Nephron (organoid): Measurements from ENCODE around the gene TRPC4.
A peak's percentile ranks its signal among the peaks of the same experiment; 100 is the strongest.

Experiments
- H3K27ac Mint-ChIP-seq, 3 experiments: 2 replicates each; pipeline ENCODE4 v1.8.0; 2020; ENCODE audit warnings: mixed read lengths in 3 of 3, mild to moderate bottlenecking in 2 of 3, moderate library complexity in 1 of 3
- H3K27me3 Mint-ChIP-seq: 2 replicates; pipeline ENCODE4 v1.8.0; 2021; ENCODE audit warnings: low read depth, mild to moderate bottlenecking, moderate library complexity, mixed read lengths
- H3K36me3 Mint-ChIP-seq: 2 replicates; pipeline ENCODE4 v1.8.0; 2020; ENCODE audit warnings: low read depth, mixed read lengths
- H3K4me1 Mint-ChIP-seq: 2 replicates; pipeline ENCODE4 v1.8.0; 2020; ENCODE audit warnings: mixed read lengths
- H3K4me3 Mint-ChIP-seq, 3 experiments: 2 replicates each; pipeline ENCODE4 v1.8.0; 2020; ENCODE audit warnings: mild to moderate bottlenecking in 3 of 3, mixed read lengths in 3 of 3, moderate library complexity in 2 of 3
- H3K9me3 Mint-ChIP-seq: 2 replicates; pipeline ENCODE4 v1.8.0; 2020; ENCODE audit warnings: mixed read lengths
- CTCF ChIP-seq, 3 experiments: fragments of 200-600 bp; sonication (generic); IDR thresholded peaks; one replicate each; pipeline ENCODE4 v1.5.0; 2021; ENCODE audit warnings: antibody characterized with exemption in 3 of 3; ENCODE audit not compliant: unreplicated experiment in 3 of 3

TRPC4 gene

GRCh38 chr13:37769078-37769477, 100.5 kb downstream of the TRPC4 start:
- no peaks in the 10 kb centered on the region for H3K36me3 Mint-ChIP-seq
- no peaks in the 10 kb centered on the region for H3K27me3 Mint-ChIP-seq
- no peak overlapping the region for H3K4me3 Mint-ChIP-seq
- no peaks in the 10 kb centered on the region for H3K9me3 Mint-ChIP-seq
- TF ChIP-seq CTCF (IDR thresholded peaks at IDR 0.05; ENCODE audit: unreplicated experiment in 3 of 3): peak in 2 of 3 experiments; percentile 39 to 50
- H3K4me1 Mint-ChIP-seq: peaks cover 5% of the 10 kb centered on the region
- H3K27ac Mint-ChIP-seq: no peak overlapping the region

GRCh38 chr13:37766502-37766901, 103.1 kb downstream of the TRPC4 start:
- Mint-ChIP-seq H3K9me3 (no peaks in the 10 kb centered on the region), H3K27ac (no peak overlapping the region), H3K27me3 (no peaks in the 10 kb centered on the region), H3K4me3 (no peak overlapping the region), H3K4me1 (no peaks in the 10 kb centered on the region), H3K36me3 (no peaks in the 10 kb centered on the region)
- no peak for TF ChIP-seq CTCF (IDR thresholded peaks at IDR 0.05; ENCODE audit: unreplicated experiment in 3 of 3)

- Mint-ChIP-seq H3K4me1 (no peaks in the 10 kb centered on the region), H3K4me3 (no peak overlapping the region), H3K36me3 (no peaks in the 10 kb centered on the region), H3K27ac (no peak overlapping the region), H3K9me3 (no peaks in the 10 kb centered on the region), H3K27me3 (no peaks in the 10 kb centered on the region)
- TF ChIP-seq CTCF (IDR thresholded peaks at IDR 0.05; ENCODE audit: unreplicated experiment in 3 of 3): no peak
Observed at GRCh38 chr13:37755349-37755748, 114.2 kb downstream of the TRPC4 start.

GRCh38 chr13:37753776-37754175, 115.8 kb downstream of the TRPC4 start:
- Mint-ChIP-seq H3K4me3 (no peak overlapping the region), H3K4me1 (no peaks in the 10 kb centered on the region), H3K27me3 (no peaks in the 10 kb centered on the region), H3K27ac (peak overlapping the region in 1 of 3 experiments; percentile 3), H3K36me3 (no peaks in the 10 kb centered on the region), H3K9me3 (no peaks in the 10 kb centered on the region)
- no peak for TF ChIP-seq CTCF (IDR thresholded peaks at IDR 0.05; ENCODE audit: unreplicated experiment in 3 of 3)

GRCh38 chr13:37752146-37752545, 117.4 kb downstream of the TRPC4 start:
- no peak overlapping the region for H3K4me3 Mint-ChIP-seq
- no peak for TF ChIP-seq CTCF (IDR thresholded peaks at IDR 0.05; ENCODE audit: unreplicated experiment in 3 of 3)
- no peaks in the 10 kb centered on the region for H3K27me3 Mint-ChIP-seq

GRCh38 chr13:37751025-37751424, 118.5 kb downstream of the TRPC4 start:
- Mint-ChIP-seq H3K36me3 (no peaks in the 10 kb centered on the region), H3K4me1 (no peaks in the 10 kb centered on the region), H3K27ac (no peak overlapping the region), H3K27me3 (no peaks in the 10 kb centered on the region), H3K9me3 (no peaks in the 10 kb centered on the region), H3K4me3 (no peak overlapping the region)
- no peak for TF ChIP-seq CTCF (IDR thresholded peaks at IDR 0.05; ENCODE audit: unreplicated experiment in 3 of 3)

More at GRCh38 chr13:37752146-37752545, 117.4 kb downstream of the TRPC4 start:
- no peaks in the 10 kb centered on the region for H3K9me3 Mint-ChIP-seq
- H3K36me3 Mint-ChIP-seq: no peaks in the 10 kb centered on the region
- H3K27ac Mint-ChIP-seq: no peak overlapping the region
- H3K4me1 Mint-ChIP-seq: no peaks in the 10 kb centered on the region
